ENCODE data around the gene ROBO1.

Gene ROBO1

DNA sequence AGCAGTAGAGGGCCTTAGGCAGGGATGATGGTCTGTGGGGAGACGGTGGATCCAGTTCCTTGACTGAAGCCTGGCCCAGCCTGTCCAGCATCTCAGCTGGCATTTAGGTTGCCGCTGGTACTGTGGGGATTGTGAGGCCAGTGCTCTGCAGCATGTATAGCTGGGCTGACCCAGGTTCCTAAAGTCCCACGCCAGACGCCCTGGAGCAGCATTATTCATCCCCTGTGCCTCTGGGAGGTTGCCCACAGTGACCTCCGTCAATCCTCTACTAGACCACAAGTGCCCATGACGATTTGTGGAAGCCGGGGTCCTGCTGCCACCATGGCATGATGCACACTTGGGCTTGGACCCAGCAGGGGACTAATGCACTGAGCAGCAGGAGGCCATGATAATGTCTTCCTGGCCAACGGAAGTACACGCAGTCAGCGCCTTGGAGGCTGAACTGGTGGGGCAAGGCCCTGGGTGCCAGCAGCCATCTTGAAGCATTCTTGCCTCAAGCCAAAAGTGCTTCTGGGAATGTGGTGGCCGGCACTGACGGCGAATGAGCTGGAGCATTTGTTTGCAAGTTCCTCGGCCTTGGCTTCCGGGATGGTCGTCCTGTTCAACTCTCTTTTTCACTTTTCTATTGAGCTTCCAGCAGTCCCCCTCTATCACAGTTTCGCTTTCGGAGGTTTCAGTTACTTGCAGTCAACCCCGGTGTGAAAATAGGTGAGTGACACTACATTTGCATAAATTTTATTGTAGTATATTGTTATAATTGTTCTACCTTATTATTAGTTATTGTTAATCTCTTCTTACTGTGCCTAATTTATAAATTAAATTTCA lies 949.4 kb downstream of the ROBO1 start:
- TF ChIP-seq, protein P1, sequence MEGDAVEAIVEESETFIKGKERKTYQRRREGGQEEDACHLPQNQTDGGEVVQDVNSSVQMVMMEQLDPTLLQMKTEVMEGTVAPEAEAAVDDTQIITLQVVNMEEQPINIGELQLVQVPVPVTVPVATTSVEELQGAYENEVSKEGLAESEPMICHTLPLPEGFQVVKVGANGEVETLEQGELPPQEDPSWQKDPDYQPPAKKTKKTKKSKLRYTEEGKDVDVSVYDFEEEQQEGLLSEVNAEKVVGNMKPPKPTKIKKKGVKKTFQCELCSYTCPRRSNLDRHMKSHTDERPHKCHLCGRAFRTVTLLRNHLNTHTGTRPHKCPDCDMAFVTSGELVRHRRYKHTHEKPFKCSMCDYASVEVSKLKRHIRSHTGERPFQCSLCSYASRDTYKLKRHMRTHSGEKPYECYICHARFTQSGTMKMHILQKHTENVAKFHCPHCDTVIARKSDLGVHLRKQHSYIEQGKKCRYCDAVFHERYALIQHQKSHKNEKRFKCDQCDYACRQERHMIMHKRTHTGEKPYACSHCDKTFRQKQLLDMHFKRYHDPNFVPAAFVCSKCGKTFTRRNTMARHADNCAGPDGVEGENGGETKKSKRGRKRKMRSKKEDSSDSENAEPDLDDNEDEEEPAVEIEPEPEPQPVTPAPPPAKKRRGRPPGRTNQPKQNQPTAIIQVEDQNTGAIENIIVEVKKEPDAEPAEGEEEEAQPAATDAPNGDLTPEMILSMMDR (IDR thresholded peaks at IDR 0.05), result no peak
- H3K4me1 ChIP-seq (ENCODE audit: control insufficient read depth in 1 of 2, insufficient read depth in 1 of 2, low read depth in 1 of 2, low read length in 1 of 2), result no peaks in the 10 kb centered on the region
- H3K4me3 ChIP-seq (ENCODE audit: low read depth in 1 of 2, low read length in 1 of 2), result no peak overlapping the region
- H3K27ac ChIP-seq, result no peak overlapping the region
- no peaks in the 10 kb centered on the region for H3K36me3 ChIP-seq
- no peaks in the 10 kb centered on the region for H3K9me3 ChIP-seq
- no peaks in the 10 kb centered on the region for H3K27me3 ChIP-seq

DNA sequence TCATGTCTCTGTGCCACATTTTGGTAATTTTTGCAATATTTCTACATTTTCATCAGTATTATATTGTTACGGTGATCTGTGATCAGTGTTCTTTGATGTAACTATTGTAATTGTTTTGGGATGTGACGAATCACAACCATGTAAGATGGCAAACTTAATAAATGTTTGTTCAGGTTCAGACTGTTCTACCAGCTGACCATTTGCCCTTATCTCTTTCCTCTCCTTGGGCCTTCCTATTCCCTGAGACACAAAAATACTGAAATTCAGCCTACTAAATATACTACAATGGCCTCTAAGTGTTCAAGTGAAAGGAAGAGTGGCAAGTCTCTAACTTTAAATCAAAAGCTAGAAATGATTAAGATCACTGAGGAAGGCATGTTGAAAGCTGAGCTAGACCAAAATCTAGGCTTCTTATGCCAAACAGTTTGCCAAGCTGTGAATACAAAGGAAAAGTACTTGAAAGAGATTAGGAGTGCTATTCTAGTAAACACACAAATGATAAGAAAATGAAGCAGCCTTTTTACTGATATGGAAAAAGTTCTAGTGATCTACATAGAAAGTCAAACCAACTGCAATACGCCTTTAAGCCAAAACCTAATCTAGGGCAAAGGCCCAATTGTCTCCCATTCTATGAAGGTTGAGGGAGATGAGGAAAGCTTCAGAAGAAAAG lies 952.8 kb downstream of the ROBO1 start:
- TF ChIP-seq, protein P1 (IDR thresholded peaks at IDR 0.05), result no peak
- no peak overlapping the region for H3K27ac ChIP-seq
- H3K4me1 ChIP-seq (ENCODE audit: control insufficient read depth in 1 of 2, insufficient read depth in 1 of 2, low read depth in 1 of 2, low read length in 1 of 2), result no peaks in the 10 kb centered on the region
- no peaks in the 10 kb centered on the region for H3K36me3 ChIP-seq
- H3K4me3 ChIP-seq (ENCODE audit: low read depth in 1 of 2, low read length in 1 of 2), result no peak overlapping the region
- H3K27me3 ChIP-seq, result no peaks in the 10 kb centered on the region
- H3K9me3 ChIP-seq, result no peaks in the 10 kb centered on the region

DNA sequence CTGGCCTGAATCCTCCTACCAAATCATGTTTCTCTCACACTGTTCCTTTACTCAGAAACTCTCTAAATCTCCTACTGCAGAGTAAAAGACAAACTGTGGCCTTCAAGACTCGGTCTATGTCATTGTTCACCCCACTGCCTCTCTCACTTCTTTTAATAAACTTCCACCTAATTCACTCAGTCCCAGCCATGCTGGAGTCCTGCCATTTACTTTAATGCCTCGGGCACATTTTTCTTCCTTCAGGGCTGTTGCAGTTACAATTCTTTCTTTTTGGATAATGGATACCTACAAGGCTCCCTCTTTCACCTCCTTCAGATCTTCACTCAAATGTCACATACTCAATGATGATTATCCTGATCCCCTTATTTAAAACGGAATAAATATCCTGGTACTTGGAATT lies 955.6 kb downstream of the ROBO1 start:
- no peaks in the 10 kb centered on the region for H3K4me1 ChIP-seq (ENCODE audit: control insufficient read depth in 1 of 2, insufficient read depth in 1 of 2, low read depth in 1 of 2, low read length in 1 of 2)
- H3K27ac ChIP-seq, result no peak overlapping the region
- H3K4me3 ChIP-seq (ENCODE audit: low read depth in 1 of 2, low read length in 1 of 2), result no peak overlapping the region
- H3K36me3 ChIP-seq, result no peaks in the 10 kb centered on the region
- H3K9me3 ChIP-seq, result no peaks in the 10 kb centered on the region
- TF ChIP-seq, protein P1 (IDR thresholded peaks at IDR 0.05), result no peak
- H3K27me3 ChIP-seq, result no peaks in the 10 kb centered on the region

DNA sequence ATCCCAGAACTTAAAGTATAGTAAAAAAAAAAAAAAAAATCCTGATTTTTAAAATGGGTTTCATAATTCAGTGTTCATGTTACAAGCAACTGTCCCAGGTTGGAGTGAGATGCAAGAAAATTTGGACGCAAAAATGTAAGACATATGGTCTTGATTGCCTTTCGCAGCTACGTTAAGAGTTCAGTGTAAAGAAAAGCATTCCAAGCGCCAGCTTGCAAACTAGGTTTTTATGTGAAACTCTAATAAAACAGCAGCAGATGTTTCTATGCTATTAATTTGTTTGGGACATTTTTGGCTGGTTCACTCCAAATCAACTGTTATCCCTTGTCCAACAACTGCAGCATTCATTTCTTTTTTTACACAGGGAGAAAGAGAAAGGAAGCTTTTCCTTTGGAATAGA lies 957.8 kb downstream of the ROBO1 start:
- H3K27ac ChIP-seq, result no peak overlapping the region
- TF ChIP-seq, protein P1 (IDR thresholded peaks at IDR 0.05), result no peak

DNA sequence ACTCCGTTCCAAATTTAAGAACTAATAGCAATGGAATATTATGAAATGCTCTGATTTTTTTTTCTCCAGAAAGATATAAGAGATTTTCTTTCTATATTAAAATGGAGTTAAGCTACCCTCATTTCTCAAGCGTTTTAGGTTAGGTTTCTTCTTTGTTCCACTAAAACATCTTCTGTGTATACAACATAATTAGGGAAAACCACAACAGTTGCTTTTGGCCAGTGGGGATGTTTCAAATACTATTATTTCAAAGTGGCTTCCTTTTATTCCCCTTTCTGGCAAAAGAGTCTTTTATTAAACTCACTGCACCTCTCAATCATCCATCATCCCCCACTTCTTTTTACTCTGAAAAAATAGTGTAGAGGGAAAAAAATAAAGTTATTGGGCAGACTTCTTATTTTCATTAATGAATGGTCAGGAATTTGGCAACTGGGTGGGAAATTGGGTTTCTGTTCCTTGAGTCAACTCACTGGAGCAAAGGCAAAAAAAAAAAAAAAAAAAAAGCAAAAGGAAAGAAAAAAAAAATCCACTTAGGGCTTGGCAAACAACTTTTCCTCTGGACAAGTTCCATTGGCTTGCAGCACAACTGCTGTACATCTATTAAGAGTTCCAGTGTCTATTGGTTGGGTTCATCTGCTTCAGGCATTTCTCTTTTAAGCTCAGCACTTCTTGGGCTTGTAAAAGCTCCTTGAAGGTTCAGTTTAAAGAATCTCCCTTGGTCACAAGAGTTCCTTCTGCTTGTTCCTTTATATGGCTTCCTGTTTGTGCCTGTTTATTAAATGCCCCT lies 963.4 kb downstream of the ROBO1 start:
- no peaks in the 10 kb centered on the region for H3K4me1 ChIP-seq (ENCODE audit: control insufficient read depth in 1 of 2, insufficient read depth in 1 of 2, low read depth in 1 of 2, low read length in 1 of 2)
- no peaks in the 10 kb centered on the region for H3K9me3 ChIP-seq
- no peak overlapping the region for H3K27ac ChIP-seq
- no peak overlapping the region for H3K4me3 ChIP-seq (ENCODE audit: low read depth in 1 of 2, low read length in 1 of 2)
- no peaks in the 10 kb centered on the region for H3K27me3 ChIP-seq
- TF ChIP-seq, protein P1 (IDR thresholded peaks at IDR 0.05), result no peak
- no peaks in the 10 kb centered on the region for H3K36me3 ChIP-seq

More for the DNA sequence above, 957.8 kb downstream of the ROBO1 start:
- no peaks in the 10 kb centered on the region for H3K9me3 ChIP-seq
- no peak overlapping the region for H3K4me3 ChIP-seq (ENCODE audit: low read depth in 1 of 2, low read length in 1 of 2)
- H3K4me1 ChIP-seq (ENCODE audit: control insufficient read depth in 1 of 2, insufficient read depth in 1 of 2, low read depth in 1 of 2, low read length in 1 of 2), result no peaks in the 10 kb centered on the region
- no peaks in the 10 kb centered on the region for H3K36me3 ChIP-seq
- H3K27me3 ChIP-seq, result no peaks in the 10 kb centered on the region
